ENCODE data around the gene EXPH5. TPM values are rescaled to one million over a fixed set of nuclear protein-coding genes. Genes with fewer than 3 reads are reported as not detected.

The EXPH5 gene
- total RNA-seq, 1 experiment from 2014 or later, result 2.7 TPM

GRCh38 chr11:108527382-108527781, 66.2 kb downstream of the EXPH5 start:
- DNase-seq (ENCODE audit: extremely low read depth, low read depth), result no peak

GRCh38 chr11:108525161-108525560, 68.4 kb downstream of the EXPH5 start:
- DNase-seq (ENCODE audit: extremely low read depth, low read depth), result no peak

- no peak for DNase-seq (ENCODE audit: extremely low read depth, low read depth)
Observed at GRCh38 chr11:108524422-108524821, 69.1 kb downstream of the EXPH5 start.

- DNase-seq (ENCODE audit: extremely low read depth, low read depth), result no peak
Observed at GRCh38 chr11:108522318-108522717, 71.2 kb downstream of the EXPH5 start.

GRCh38 chr11:108518581-108518980, 75.0 kb downstream of the EXPH5 start:
- no peak for DNase-seq (ENCODE audit: extremely low read depth, low read depth)

GRCh38 chr11:108516125-108516524, 77.4 kb downstream of the EXPH5 start:
- no peak for DNase-seq (ENCODE audit: extremely low read depth, low read depth)

GRCh38 chr11:108512708-108513107, 80.9 kb downstream of the EXPH5 start:
- no peak for DNase-seq (ENCODE audit: extremely low read depth, low read depth)

- no peak for DNase-seq (ENCODE audit: extremely low read depth, low read depth)
Observed at GRCh38 chr11:108511851-108512474, 81.6 kb downstream of the EXPH5 start.

- DNase-seq (ENCODE audit: extremely low read depth, low read depth), result no peak
Observed at GRCh38 chr11:108508653-108509593, 84.6 kb downstream of the EXPH5 start.

GRCh38 chr11:108501396-108501795, 92.2 kb downstream of the EXPH5 start:
- no peak for DNase-seq (ENCODE audit: extremely low read depth, low read depth)

GRCh38 chr11:108500721-108501120, 92.8 kb downstream of the EXPH5 start:
- no peak for DNase-seq (ENCODE audit: extremely low read depth, low read depth)

GRCh38 chr11:108500169-108500568, 93.4 kb downstream of the EXPH5 start:
- DNase-seq (ENCODE audit: extremely low read depth, low read depth), result no peak

- no peak for DNase-seq (ENCODE audit: extremely low read depth, low read depth)
Observed at GRCh38 chr11:108498816-108499408, 94.7 kb downstream of the EXPH5 start.

GRCh38 chr11:108498046-108498815, 95.3 kb downstream of the EXPH5 start, which contains the start of gene POGLUT3:
TSS of gene POGLUT3 (minus strand) at chr11:108498384. CDS start at chr11:108498366, 18 bp downstream.
- peak; percentile 8 for DNase-seq (ENCODE audit: extremely low read depth, low read depth)

GRCh38 chr11:108497317-108498045, 96.1 kb downstream of the EXPH5 start:
- peak; percentile 87 for DNase-seq (ENCODE audit: extremely low read depth, low read depth)

- DNase-seq (ENCODE audit: extremely low read depth, low read depth), result no peak
Observed at GRCh38 chr11:108496643-108497256, 96.8 kb downstream of the EXPH5 start.

- no peak for DNase-seq (ENCODE audit: extremely low read depth, low read depth)
Observed at GRCh38 chr11:108495326-108495725, 98.2 kb downstream of the EXPH5 start.

GRCh38 chr11:108494182-108494581, 99.4 kb downstream of the EXPH5 start:
- DNase-seq (ENCODE audit: extremely low read depth, low read depth), result no peak

GRCh38 chr11:108491936-108492335, 101.6 kb downstream of the EXPH5 start:
- DNase-seq (ENCODE audit: extremely low read depth, low read depth), result no peak

- DNase-seq (ENCODE audit: extremely low read depth, low read depth), result no peak
Observed at GRCh38 chr11:108486828-108487227, 106.7 kb downstream of the EXPH5 start.

Data from NCI-H460 (cell line).